WERI-Rb-1 (cell line): ENCODE results near the gene PLPPR1.

Source experiments
- DNase-seq: peaks from one replicate; pipeline ENCODE4 v3.0.0-alpha.2; 2020
- H3K27ac ChIP-seq: fragments of 250-450 bp; sonication (Bioruptor Pico); 2 replicates; pipeline ENCODE4 v1.5.1; 2020; ENCODE audit warnings: mild to moderate bottlenecking, moderate library complexity
- H3K27me3 ChIP-seq: fragments of 250-450 bp; sonication (Bioruptor Pico); 2 replicates; pipeline ENCODE4 v1.5.1; 2021; ENCODE audit warnings: mild to moderate bottlenecking, low read depth, moderate library complexity; ENCODE audit not compliant: insufficient read depth, severe bottlenecking
- H3K36me3 ChIP-seq: fragments of 250-450 bp; sonication (Bioruptor Pico); 2 replicates; pipeline ENCODE4 v1.5.1; 2020; ENCODE audit warnings: mild to moderate bottlenecking, moderate library complexity
- H3K4me3 ChIP-seq: 2 replicates; pipeline ENCODE4 v1.5.1; 2011; ENCODE audit warnings: low read depth, mild to moderate bottlenecking, control low read depth, low read length
- H3K9me3 ChIP-seq: fragments of 250-450 bp; sonication (Bioruptor Pico); 2 replicates; pipeline ENCODE4 v1.5.1; 2021; ENCODE audit warnings: mild to moderate bottlenecking, moderate library complexity; ENCODE audit not compliant: severe bottlenecking
- TF ChIP-seq, protein P1 (sequence below): IDR thresholded peaks from 2 replicates; pipeline ENCODE4 v1.5.1; 2011; ENCODE audit warnings: low read depth, mild to moderate bottlenecking, control low read depth, inconsistent platforms, low read length

Gene PLPPR1

DNA sequence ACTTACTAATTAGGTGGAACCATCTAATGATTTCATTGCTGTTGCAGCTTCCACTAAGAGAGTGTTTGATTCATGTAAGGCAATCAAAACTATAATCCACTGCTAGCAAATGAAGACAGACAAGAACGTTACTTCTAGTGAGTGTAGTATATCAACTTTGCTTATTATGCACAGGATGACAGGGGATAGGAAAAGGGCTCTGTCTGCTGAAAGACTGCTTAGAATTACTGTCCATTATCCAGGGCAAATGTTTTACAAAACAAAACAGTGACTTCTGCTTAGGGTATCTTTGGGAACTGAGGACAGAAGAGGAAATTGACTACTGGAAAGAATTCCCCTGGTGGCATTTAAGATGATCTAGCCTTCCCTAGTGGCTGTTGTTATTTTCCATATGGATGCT, 40.2 kb downstream of the PLPPR1 start:
- no peaks in the 10 kb centered on the region for H3K9me3 ChIP-seq
- TF ChIP-seq, protein P1, sequence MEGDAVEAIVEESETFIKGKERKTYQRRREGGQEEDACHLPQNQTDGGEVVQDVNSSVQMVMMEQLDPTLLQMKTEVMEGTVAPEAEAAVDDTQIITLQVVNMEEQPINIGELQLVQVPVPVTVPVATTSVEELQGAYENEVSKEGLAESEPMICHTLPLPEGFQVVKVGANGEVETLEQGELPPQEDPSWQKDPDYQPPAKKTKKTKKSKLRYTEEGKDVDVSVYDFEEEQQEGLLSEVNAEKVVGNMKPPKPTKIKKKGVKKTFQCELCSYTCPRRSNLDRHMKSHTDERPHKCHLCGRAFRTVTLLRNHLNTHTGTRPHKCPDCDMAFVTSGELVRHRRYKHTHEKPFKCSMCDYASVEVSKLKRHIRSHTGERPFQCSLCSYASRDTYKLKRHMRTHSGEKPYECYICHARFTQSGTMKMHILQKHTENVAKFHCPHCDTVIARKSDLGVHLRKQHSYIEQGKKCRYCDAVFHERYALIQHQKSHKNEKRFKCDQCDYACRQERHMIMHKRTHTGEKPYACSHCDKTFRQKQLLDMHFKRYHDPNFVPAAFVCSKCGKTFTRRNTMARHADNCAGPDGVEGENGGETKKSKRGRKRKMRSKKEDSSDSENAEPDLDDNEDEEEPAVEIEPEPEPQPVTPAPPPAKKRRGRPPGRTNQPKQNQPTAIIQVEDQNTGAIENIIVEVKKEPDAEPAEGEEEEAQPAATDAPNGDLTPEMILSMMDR = no peak
- DNase-seq = no peak
- H3K36me3 ChIP-seq = no peaks in the 10 kb centered on the region
- no peak overlapping the region for H3K27ac ChIP-seq
- H3K27me3 ChIP-seq = no peaks in the 10 kb centered on the region
- no peak overlapping the region for H3K4me3 ChIP-seq

DNA sequence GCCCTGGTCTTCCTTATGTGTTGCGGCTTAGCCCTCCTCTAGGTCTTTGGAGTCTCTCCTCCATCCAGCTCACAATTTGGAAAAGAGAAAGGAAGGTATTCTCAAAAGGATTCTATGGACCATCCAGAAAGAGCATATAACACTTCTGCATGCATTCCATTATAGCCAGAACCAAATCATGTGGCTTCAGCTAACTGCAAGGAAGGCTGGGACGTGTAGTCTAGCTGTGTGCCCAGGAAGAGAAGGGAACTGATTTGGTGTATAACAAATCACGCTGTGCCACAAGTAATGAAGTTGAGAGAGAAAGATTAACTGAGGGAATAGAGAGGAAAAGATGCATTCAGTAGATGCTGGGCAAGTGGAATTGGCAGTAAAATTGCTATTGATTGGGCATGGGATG, 43.7 kb downstream of the PLPPR1 start:
- no peak for DNase-seq
- Histone ChIP-seq H3K4me3 (no peak overlapping the region), H3K27ac (no peak overlapping the region), H3K36me3 (no peaks in the 10 kb centered on the region), H3K27me3 (no peaks in the 10 kb centered on the region), H3K9me3 (no peaks in the 10 kb centered on the region)
- TF ChIP-seq, protein P1 = no peak

DNA sequence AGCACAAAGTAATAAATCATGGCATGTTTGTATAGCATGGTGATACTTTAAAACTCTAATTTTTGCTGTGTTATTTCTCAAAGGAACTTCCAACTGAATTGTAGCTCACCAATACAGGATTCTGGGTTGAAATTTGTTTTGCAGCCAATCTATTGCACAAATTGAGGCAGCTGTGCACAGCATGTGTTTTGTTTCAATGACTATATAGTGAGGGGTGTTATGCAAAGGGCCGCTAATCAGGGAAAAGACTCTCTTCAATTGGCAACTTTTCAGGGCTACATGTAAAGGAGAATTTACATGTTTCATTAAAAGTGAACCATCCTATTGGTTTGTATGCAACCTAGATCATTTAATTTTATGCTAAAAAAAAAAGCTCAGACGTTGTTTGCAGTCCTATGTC, 44.6 kb downstream of the PLPPR1 start:
- Histone ChIP-seq H3K36me3 (no peaks in the 10 kb centered on the region), H3K4me3 (no peak overlapping the region), H3K9me3 (no peaks in the 10 kb centered on the region), H3K27ac (no peak overlapping the region), H3K27me3 (no peaks in the 10 kb centered on the region)
- TF ChIP-seq, protein P1 = no peak
- no peak for DNase-seq

DNA sequence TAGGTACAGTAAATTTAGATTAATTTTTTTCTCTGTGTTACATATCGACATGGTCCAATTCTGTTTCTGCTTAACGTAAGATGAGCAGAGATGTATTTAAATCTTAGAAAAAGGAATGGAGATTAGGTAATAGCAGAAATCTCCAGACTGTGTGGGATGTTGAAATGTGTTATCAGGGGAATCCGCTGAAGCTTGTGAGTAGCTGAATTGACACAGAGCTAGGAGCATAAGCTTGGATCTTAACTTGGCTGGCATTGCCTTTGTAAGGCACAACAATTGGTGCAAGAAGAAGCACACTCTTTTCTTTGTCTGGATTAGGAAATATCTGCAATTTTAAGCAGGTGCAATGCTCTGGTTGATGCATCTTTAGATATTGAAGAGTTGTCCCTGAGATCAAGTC, 53.1 kb downstream of the PLPPR1 start:
- TF ChIP-seq, protein P1 = no peak
- no peaks in the 10 kb centered on the region for H3K9me3 ChIP-seq

DNA sequence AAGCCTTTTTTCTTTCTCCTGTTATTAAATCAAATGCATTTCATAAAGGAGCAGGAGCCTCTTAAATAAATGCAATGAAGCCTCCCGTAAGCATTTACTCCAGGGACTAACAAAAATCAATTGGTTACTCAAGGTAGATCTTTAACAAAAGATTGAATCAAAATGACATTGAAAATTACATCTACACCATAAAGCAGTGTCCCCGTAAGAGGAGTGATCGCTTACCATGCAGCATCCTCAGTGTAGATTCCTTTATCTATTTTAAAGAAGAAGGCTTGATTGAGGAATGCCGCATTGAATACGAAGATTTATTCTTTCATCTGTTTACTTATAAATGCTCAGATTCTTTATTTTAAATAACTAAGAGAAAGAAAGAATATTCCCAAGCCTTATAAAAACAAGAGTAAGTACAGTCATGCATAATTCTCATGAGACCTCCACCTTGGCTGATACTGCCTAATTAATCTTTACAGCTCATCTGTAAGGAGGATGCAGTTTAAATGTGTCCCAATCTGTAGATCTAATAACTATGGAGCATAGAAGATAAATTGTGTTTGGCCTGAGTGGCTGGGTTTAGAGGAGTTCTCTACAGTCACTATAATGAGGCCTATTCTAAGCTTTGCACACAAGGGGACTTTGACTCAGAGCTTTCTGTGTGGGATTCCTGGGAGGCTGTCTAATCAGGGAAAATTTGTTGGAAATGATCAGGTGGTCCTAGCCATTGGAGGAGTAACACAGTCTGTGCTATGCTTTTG, 55.1 kb downstream of the PLPPR1 start:
- Histone ChIP-seq H3K4me3 (no peak overlapping the region), H3K27me3 (no peaks in the 10 kb centered on the region), H3K36me3 (no peaks in the 10 kb centered on the region), H3K27ac (no peak overlapping the region), H3K9me3 (no peaks in the 10 kb centered on the region)
- TF ChIP-seq, protein P1 = no peak
- no peak for DNase-seq

More for the DNA sequence above, 53.1 kb downstream of the PLPPR1 start:
- no peak for DNase-seq
- Histone ChIP-seq H3K27me3 (no peaks in the 10 kb centered on the region), H3K36me3 (no peaks in the 10 kb centered on the region), H3K4me3 (no peak overlapping the region), H3K27ac (no peak overlapping the region)

DNA sequence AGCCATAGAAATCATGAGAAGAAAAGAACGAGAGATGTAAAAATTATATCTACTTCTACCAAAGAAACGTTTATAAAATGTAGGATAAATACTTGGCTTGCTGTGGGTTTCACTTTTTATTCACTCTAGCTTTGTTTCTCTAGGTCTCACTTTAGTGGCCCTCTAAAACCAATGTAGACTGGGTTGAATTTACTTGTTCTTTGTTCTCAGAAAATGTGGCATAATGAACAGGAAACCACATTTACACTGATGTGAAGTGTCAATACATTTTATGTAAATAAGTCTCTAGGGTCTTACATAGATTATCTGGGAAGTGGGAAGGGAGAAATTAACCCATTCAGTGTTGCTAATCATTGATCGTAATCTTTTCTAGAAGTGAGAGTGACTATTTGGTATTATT, 58.9 kb downstream of the PLPPR1 start:
- Histone ChIP-seq H3K9me3 (no peaks in the 10 kb centered on the region), H3K4me3 (no peak overlapping the region), H3K27me3 (no peaks in the 10 kb centered on the region), H3K36me3 (no peaks in the 10 kb centered on the region), H3K27ac (no peak overlapping the region)
- no peak for DNase-seq
- TF ChIP-seq, protein P1 = no peak
